ENCODE data around the gene HBA2.
"Not testable (repeated sequence)": the region's sequence is repeated elsewhere in the genome, so short reads cannot be mapped to it uniquely, and the experiment has no call there.

The HBA2 gene

DNA sequence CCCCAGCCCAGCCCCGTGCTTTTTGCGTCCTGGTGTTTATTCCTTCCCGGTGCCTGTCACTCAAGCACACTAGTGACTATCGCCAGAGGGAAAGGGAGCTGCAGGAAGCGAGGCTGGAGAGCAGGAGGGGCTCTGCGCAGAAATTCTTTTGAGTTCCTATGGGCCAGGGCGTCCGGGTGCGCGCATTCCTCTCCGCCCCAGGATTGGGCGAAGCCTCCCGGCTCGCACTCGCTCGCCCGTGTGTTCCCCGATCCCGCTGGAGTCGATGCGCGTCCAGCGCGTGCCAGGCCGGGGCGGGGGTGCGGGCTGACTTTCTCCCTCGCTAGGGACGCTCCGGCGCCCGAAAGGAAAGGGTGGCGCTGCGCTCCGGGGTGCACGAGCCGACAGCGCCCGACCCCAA is 3.3 kb downstream of the HBA2 start:
- not testable (repeated sequence) for DNase-seq

DNA sequence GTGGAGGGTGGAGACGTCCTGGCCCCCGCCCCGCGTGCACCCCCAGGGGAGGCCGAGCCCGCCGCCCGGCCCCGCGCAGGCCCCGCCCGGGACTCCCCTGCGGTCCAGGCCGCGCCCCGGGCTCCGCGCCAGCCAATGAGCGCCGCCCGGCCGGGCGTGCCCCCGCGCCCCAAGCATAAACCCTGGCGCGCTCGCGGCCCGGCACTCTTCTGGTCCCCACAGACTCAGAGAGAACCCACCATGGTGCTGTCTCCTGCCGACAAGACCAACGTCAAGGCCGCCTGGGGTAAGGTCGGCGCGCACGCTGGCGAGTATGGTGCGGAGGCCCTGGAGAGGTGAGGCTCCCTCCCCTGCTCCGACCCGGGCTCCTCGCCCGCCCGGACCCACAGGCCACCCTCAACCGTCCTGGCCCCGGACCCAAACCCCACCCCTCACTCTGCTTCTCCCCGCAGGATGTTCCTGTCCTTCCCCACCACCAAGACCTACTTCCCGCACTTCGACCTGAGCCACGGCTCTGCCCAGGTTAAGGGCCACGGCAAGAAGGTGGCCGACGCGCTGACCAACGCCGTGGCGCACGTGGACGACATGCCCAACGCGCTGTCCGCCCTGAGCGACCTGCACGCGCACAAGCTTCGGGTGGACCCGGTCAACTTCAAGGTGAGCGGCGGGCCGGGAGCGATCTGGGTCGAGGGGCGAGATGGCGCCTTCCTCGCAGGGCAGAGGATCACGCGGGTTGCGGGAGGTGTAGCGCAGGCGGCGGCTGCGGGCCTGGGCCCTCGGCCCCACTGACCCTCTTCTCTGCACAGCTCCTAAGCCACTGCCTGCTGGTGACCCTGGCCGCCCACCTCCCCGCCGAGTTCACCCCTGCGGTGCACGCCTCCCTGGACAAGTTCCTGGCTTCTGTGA is 4.1 kb downstream of the HBA2 start, which contains the start of gene HBA1:
HBA1 (plus strand) TSS at position 204 of the 906 bp plus-strand sequence; CDS start at position 241, 37 bp downstream.
- not testable (repeated sequence) for DNase-seq

DNA sequence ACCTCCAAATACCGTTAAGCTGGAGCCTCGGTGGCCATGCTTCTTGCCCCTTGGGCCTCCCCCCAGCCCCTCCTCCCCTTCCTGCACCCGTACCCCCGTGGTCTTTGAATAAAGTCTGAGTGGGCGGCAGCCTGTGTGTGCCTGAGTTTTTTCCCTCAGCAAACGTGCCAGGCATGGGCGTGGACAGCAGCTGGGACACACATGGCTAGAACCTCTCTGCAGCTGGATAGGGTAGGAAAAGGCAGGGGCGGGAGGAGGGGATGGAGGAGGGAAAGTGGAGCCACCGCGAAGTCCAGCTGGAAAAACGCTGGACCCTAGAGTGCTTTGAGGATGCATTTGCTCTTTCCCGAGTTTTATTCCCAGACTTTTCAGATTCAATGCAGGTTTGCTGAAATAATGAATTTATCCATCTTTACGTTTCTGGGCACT is 4.7 kb downstream of the HBA2 start:
- no peak for DNase-seq

- no peak for DNase-seq
Measured at GRCh38 chr16:177981-178667, 5.4 kb downstream of the HBA2 start.

- no peak for DNase-seq
Measured at GRCh38 chr16:178668-179015, 6.0 kb downstream of the HBA2 start.

- DNase-seq: no peak
Measured at GRCh38 chr16:179211-180092, 6.8 kb downstream of the HBA2 start.

DNA sequence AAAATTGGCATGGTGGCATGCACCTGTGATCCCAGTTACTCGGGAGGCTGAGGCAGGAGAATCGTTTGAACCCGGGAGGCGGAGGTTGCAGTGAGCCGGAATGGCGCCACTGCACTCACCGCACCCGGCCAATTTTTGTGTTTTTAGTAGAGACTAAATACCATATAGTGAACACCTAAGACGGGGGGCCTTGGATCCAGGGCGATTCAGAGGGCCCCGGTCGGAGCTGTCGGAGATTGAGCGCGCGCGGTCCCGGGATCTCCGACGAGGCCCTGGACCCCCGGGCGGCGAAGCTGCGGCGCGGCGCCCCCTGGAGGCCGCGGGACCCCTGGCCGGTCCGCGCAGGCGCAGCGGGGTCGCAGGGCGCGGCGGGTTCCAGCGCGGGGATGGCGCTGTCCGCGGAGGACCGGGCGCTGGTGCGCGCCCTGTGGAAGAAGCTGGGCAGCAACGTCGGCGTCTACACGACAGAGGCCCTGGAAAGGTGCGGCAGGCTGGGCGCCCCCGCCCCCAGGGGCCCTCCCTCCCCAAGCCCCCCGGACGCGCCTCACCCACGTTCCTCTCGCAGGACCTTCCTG is 7.5 kb downstream of the HBA2 start, which contains the start of gene HBQ1:
HBQ1 (plus strand) TSS at position 359 of the 575 bp plus-strand sequence; CDS start at position 387, 28 bp downstream.
- no peak for DNase-seq

DNA sequence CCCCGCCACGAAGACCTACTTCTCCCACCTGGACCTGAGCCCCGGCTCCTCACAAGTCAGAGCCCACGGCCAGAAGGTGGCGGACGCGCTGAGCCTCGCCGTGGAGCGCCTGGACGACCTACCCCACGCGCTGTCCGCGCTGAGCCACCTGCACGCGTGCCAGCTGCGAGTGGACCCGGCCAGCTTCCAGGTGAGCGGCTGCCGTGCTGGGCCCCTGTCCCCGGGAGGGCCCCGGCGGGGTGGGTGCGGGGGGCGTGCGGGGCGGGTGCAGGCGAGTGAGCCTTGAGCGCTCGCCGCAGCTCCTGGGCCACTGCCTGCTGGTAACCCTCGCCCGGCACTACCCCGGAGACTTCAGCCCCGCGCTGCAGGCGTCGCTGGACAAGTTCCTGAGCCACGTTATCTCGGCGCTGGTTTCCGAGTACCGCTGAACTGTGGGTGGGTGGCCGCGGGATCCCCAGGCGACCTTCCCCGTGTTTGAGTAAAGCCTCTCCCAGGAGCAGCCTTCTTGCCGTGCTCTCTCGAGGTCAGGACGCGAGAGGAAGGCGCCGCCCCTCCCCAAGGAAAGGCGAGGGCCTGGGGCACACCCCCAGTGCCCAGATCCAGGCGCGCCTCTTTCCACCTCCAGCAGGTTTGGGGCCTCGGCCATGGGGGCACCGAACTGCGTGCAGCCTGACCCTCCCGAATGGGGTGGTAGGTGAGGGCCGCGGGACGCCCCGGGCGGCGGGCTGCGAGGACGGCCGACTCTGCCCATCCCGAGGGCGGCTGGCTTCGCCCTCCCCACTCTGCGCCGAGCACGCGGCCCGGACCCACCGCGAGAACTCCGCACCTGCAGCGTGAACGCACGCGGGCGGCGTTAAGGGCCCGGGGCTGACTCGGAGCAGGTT is 8.2 kb downstream of the HBA2 start:
- DNase-seq: no peak

DNA sequence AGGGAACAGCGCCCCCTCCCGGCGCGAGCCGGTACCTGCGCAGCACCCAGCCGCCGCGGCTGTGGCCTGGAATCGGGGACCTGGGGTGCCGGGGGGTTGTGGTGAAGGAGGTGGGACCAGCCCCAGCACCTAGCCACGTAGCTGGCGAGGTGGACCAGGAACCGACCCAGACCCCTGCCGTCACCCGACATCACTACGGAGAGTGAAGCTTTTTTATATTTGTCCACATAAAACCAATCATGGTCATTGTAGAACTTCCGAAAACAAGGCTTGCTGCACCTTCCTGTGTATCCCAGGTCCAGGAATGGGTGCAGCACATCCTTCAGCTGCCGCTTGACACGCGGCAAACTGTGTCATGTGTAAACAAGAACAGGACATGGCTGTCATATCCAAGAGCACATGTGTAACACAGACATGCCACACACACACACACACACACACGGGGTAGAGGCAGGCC is 8.9 kb downstream of the HBA2 start:
- DNase-seq: no peak

GRCh38 chr16:183005-183404 is 10.3 kb downstream of the HBA2 start:
- DNase-seq: no peak

GRCh38 chr16:185213-185612 is 12.5 kb downstream of the HBA2 start:
- DNase-seq: no peak

GRCh38 chr16:185691-186090 is 13.0 kb downstream of the HBA2 start:
- DNase-seq: no peak

DNA sequence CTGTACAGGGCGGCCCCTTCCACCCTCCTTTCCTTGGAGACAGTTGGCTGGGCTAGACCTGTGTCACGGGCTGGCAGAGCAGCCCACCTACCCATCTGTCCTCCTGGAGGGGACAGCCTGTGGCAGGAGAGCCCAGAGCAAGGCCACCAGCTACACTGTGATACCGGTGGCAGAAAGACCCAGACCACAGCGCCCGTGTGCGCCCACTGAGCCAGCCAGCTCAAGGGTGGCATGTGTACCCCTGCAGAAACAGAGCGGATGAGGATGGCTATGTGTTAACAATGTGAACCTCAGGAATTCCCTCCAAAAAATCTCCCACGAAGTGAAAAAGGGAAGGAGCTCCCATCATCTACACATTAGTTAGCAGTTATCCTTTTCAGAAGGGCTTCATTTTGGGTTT is 14.7 kb downstream of the HBA2 start:
- no peak for DNase-seq

DNA sequence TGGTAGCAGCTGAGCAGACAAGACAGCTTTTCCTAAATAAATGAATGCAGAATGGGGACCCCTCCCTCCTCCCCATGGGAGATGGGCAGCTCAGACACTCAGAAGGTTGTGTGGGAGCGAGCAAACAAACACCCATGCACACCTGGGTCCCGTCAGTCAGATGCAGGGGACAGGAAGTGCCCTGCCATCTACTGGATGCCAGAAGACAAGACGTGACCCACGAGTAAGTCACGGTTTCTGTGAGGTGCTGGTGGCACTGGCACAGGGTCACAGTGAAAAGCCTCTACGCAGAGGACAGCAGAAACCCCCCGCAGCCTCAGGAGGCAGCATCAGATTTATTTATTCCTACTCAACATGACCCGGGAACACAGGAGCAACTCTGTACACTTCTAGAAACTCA is 16.0 kb downstream of the HBA2 start:
- no peak for DNase-seq

DNA sequence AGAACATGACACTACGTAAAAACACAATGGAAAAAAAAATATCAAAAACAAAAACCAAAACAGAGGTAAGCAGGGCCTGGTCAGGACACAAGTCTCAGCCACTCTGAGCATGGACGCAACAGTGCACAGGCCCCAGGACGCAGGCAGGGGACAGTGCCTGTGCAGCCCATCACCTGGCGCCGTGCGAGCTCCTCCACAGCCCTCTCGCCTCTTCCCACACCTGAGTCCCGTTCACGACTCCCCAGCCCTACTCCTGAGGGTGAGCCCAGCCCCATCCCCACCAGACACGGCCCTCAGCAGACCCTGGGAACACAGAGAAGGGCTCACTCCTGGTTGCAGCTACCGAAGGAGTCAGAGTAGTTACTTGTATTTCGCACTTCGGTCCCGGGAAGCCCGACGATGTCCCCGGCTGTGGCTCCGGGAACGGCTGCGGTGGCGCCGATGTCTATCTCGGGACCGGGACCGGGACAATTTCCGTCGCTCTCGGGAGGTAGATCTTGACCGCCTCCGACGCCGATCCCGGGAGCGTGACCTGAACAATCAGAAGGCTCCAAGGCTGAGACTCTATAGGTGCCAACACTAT is 17.0 kb downstream of the HBA2 start:
- DNase-seq: no peak

GRCh38 chr16:191831-192230 is 19.2 kb downstream of the HBA2 start:
- no peak for DNase-seq

- DNase-seq: no peak
Measured at GRCh38 chr16:192686-193085, 20.0 kb downstream of the HBA2 start.

GRCh38 chr16:193441-193840 is 20.8 kb downstream of the HBA2 start:
- no peak for DNase-seq

DNA sequence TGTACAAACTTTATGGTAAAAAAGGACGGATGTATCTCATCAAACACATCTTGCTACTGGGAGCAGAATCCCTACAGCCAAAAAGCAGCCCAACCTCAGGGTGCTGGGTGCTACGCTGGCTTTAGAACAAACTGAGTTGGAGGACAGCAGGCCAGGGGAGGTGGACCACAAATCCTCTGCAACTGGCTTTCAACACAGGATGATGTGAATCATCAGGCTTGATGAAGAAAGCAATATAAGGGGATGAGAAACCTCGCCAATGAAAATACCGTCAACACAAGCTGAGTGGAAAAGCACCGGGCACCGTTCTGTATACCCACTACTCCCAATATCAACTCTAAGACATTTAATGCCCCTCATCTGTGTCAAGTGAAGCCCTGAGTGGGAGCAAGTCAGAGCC is 21.8 kb downstream of the HBA2 start:
- no peak for DNase-seq

DNA sequence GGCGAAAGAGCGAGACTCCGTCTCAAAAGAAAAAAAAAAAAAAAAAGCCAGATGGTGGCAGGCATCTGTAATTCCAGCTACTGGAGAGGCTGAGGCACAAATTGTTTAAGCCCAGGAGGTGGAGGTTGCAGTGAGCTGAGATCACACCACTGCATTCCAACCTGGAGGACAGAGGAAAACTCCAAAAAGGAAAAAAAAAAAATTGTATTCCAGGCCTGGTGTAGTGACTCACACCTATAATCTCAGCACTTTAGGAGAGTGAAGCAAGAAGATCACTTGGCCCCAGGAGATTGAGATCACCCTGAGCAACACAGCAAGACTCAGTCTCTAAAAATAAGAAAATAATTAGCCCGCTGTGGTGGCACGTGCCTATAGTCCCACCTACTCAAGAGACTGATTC is 27.7 kb downstream of the HBA2 start:
- DNase-seq: no peak

- no peak for DNase-seq
Measured at GRCh38 chr16:203246-203645, 30.6 kb downstream of the HBA2 start.
